SH-SY5Y (cell line): ENCODE measurements around the gene GRK6.

Experiments
- GATA2 ChIP-seq: IDR thresholded peaks from 2 replicates; pipeline ENCODE4 v1.6.1; 2011; ENCODE audit warnings: mild to moderate bottlenecking, low read depth, low read length
- GATA3 ChIP-seq: IDR thresholded peaks from 2 replicates; pipeline ENCODE4 v1.6.1; 2011; ENCODE audit warnings: low read depth, mild to moderate bottlenecking, low read length, moderate library complexity

The GRK6 gene

GRCh38 chr5:177429248-177430040 is 3.0 kb downstream of the GRK6 start:
- TF ChIP-seq GATA3, result no peak
- TF ChIP-seq GATA2, result no peak

- no peak for TF ChIP-seq GATA2
- TF ChIP-seq GATA3, result no peak
Observed at GRCh38 chr5:177430140-177430951, 3.9 kb downstream of the GRK6 start.

GRCh38 chr5:177430972-177431316 is 4.5 kb downstream of the GRK6 start:
- TF ChIP-seq GATA3 (no peak), GATA2 (no peak)

DNA sequence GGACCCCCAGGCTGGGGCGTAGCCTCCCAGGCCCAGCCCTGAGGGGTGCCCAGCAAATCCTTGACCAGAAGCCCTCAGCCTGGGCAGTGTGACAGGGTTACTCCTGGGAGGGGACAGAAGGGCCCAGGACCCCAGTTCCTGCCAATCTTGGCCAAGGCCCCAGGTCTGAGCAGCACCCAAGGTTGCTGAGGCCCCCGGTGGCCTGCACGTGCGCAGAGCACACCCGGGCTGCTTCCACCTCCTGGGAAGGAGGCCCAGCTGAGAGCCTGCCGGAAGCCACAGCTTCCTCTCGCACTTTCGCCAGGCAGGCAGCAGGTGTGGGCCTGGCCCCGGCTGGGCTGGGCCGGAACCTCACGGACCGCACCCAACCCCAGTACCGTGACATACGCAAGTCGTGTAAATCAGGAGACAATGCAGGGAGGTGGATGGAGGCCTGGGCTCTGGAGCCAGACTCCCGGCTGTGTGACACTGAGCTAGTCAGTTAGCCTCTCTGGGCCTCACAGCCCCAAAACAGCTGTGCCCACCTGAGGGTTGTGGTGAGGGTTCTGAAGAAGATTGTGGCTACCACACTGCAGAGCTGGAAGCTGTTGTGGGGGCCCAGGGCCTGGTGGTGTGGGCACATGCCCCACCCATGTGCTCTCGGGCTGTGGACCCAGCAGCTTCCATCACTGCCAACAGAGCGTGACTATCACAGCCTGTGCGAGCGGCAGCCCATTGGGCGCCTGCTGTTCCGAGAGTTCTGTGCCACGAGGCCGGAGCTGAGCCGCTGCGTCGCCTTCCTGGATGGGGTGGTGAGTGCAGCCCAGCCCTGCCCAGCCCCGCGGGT is 5.1 kb downstream of the GRK6 start:
- TF ChIP-seq GATA3, result no peak
- TF ChIP-seq GATA2, result no peak

GRCh38 chr5:177432143-177432838 is 5.8 kb downstream of the GRK6 start:
- TF ChIP-seq GATA3 (no peak), GATA2 (no peak)

- TF ChIP-seq GATA2 (no peak), GATA3 (no peak)
Observed at GRCh38 chr5:177432839-177433657, 6.6 kb downstream of the GRK6 start.

GRCh38 chr5:177433658-177434217 is 7.3 kb downstream of the GRK6 start:
- no peak for TF ChIP-seq GATA3

- no peak for TF ChIP-seq GATA2
- no peak for TF ChIP-seq GATA3
Observed at GRCh38 chr5:177434437-177434836, 8.0 kb downstream of the GRK6 start.

DNA sequence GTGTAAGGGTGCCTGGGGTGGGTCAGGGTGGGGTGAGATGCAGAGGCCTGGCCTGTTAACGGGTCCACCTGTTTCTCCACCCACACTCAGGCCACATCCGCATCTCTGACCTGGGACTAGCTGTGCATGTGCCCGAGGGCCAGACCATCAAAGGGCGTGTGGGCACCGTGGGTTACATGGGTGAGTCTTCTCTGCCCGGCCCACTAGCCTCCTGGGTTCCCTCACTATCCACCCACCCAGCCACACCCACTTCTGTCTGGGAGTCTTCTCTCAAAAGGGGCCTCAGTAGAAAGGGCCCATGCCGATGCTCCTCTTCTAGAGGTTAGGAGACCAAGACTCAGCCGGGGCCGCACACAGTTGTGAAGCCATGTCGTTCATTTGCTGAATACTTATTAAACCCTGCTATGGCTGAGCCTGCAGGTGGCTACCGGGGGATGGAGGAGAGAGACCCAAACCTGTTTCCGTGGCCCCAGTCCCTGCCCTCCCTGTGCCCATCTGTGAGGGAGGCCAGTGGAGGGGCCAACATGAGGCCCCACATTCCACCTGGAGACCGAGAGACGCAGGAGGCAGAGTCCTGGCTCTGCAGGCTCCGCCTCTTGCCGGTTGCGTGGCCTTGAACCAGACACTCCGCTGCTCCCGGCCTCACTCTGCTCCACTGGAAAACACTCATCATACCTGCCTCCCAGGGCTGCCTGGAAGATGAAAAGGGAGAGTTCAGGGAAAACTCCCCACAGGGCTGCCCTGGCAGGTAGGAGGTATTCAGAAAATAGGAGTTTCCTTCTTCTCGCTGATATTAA is 8.7 kb downstream of the GRK6 start:
- TF ChIP-seq GATA3 (no peak), GATA2 (no peak)

DNA sequence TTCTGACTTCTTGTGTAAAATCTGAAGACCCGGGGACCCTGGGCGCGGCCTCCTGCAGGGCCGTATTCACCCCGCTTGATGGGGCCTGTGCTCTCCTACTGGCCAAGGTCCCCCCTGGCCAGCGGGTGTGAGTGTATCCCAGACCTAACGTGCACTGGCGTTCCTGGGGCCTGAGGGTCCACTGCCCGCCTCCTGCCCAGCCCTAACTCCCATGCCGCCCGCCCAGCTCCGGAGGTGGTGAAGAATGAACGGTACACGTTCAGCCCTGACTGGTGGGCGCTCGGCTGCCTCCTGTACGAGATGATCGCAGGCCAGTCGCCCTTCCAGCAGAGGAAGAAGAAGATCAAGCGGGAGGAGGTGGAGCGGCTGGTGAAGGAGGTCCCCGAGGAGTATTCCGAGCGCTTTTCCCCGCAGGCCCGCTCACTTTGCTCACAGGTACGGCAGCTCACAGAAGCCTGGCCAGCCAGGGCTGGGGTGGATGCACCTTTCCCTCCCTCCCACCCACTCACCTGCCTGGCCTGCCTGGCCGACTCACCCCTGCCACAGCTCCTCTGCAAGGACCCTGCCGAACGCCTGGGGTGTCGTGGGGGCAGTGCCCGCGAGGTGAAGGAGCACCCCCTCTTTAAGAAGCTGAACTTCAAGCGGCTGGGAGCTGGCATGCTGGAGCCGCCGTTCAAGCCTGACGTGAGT is 9.5 kb downstream of the GRK6 start:
- no peak for TF ChIP-seq GATA3
- no peak for TF ChIP-seq GATA2

GRCh38 chr5:177437623-177438022 is 11.1 kb downstream of the GRK6 start:
- no peak for TF ChIP-seq GATA3
- no peak for TF ChIP-seq GATA2
